Forelimb muscle (tissue), 1 donor: ENCODE measurements around the gene JAK3. TPM values are rescaled to one million over a fixed set of nuclear protein-coding genes. Genes with fewer than 3 reads are reported as not detected.
"Not testable (repeated sequence)": the region's sequence is repeated elsewhere in the genome, so short reads cannot be mapped to it uniquely, and the experiment has no call there.

Source experiments
- DNase-seq: peaks from one replicate; pipeline ENCODE4 v3.0.0-alpha.2; 2013; ENCODE audit warnings: low read depth
- polyA plus RNA-seq: library from polyadenylated mRNA; unstranded; fragments of 120-200 nt; gene quantifications from one replicate; pipeline ENCODE4 v1.2.1, GENCODE V29; 2013; ENCODE audit not compliant: insufficient read length

JAK3 gene
- polyA plus RNA-seq, 1 donor, result 1.9 TPM

DNA sequence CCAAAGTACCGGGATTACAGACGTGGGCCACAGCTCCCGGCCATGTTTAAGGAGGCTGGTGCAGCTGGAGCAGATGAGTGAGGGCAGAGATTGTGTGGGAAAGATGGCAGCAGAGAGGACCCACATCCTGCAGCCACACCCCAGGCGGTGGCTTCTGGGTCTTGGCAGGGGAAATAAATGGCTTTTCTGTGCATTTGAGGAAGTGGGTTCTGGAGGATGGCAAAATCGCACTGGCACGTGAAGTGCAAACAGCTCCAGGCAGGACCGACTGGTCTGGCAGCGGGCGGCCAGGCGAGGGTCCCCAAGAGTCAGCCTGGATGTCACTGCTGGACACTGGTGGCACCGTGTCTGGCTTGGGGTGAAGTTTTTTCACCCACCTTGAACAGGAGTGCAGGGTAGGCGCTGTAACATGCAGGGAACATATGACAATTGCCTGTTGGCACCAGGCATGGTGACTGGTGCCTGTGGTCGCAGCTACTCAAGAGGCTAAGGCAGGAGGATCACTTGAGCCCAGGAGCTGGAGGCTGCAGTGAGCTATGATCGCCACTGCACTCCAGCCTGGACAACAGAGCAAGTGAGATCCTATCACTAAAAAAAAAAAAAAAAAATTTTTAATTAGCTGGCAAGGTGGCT is 44.4 kb downstream of the JAK3 start:
- no peak for DNase-seq

- no peak for DNase-seq
Measured at GRCh38 chr19:17802137-17802858, 45.5 kb downstream of the JAK3 start.

DNA sequence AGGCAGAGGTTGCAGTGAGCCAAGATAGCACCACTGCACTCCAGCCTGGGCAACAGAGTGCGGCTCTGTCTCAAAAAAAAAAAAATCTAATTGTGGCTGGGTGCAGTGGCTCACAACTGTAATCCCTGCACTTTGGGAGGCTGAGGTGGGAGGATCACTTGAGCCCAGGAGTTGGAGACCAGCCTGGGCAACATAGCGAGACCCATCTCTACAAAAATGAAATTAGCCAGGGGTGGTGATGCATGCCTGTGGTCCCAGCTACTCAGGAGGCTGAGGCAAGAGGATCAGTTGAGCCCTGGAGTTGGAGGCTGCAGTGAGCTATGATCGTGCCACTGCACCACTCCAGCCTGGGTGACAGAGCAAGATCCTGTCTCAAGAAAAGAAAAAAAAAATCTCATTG is 49.2 kb downstream of the JAK3 start:
- not testable (repeated sequence) for DNase-seq

GRCh38 chr19:17797424-17798201 is 50.2 kb downstream of the JAK3 start:
- no peak for DNase-seq

GRCh38 chr19:17796838-17797423 is 50.9 kb downstream of the JAK3 start:
- no peak for DNase-seq

- no peak for DNase-seq
Measured at GRCh38 chr19:17796013-17796837, 51.6 kb downstream of the JAK3 start.

GRCh38 chr19:17795495-17795856 is 52.3 kb downstream of the JAK3 start:
- no peak for DNase-seq

DNA sequence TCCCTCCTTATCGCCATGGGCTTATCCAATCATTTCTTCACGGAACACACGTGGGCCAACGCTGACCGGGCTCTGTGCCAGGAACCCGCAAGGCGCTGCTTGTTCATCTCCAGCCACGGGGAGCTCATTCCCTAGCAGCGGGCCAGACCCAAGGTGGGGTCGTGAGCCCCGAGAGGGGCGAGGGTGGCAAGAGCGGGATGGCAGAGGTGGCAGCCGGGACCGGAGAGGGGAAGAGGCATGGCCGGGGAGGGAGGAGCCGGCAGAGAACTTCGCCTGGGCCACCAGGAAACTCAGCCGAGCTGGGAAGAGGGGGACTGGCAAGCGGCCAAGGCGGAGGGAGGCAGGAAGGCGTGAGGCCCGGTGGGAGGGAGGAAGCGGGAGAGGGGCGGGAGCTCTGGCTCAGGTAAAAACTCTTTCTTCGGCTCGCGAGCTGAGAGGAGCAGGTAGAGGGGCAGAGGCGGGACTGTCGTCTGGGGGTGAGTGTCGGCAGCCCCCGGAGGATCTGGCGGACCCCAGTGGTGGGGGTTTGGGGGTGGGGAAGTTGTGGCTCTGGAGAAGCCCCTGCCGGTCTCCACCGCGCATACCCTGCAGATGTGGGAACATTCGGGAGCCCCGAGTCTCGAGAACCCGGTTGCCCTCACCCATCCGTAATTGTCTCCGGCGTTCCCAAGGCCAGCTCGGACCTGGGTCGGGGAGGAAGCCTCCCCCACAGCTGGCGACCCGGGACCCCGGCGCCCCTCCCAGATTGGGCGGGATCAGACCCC is 52.9 kb downstream of the JAK3 start, which contains the start of gene B3GNT3:
Gene B3GNT3 (plus strand): TSS at position 408 of the 764 bp plus-strand sequence. CDS start 12,670 bp downstream, outside the sequence.
- DNase-seq, result no peak

DNA sequence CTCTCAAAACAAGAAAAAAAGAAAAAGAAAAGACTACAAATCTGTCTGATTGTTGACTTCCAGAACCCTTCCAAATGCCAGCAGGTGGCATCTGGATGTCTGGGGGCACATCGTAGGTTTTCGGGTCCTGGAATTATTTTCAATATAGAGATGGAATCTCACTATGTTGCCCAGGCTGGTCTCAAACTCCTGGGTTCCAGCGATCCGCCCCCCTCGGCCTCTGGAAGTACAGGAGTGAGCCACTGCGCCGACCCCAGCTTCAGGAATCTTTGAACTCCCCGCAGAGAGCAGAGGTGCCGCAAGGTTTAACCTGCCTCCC is 53.4 kb downstream of the JAK3 start:
- DNase-seq, result no peak

DNA sequence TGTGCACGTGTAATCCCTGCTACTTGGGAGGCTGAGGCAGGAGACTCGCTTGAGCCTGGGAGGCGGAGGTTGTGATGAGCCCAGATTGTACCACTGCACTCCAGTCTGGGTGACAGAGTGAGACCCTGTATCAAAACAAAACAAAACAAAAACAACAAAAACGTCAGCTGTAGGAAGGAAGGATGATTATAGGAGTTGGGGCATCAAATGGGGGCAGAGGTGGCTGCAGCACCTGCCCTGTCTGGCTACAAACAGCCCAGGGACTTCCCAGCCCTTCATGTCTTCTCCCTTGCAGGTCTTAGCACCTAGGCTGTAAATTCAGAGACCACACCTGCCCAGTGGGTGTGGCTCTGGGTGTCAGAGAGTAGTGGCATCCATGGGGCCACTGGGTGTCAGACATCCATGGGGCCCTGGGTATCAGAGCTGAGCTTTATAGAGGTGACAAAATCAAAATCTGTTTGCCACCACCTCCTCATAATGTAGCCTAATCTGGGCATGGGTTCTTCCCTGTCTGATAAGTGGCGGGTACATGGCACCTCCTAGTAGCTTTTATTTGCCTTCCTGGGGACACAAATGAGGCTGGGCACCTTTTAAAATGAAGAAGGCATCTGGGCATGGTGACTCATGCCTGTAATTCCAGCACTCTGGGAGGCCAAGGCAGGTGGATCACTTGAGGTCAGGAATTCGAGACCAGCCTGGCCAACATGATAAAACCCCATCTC is 57.6 kb downstream of the JAK3 start:
- DNase-seq, result no peak

DNA sequence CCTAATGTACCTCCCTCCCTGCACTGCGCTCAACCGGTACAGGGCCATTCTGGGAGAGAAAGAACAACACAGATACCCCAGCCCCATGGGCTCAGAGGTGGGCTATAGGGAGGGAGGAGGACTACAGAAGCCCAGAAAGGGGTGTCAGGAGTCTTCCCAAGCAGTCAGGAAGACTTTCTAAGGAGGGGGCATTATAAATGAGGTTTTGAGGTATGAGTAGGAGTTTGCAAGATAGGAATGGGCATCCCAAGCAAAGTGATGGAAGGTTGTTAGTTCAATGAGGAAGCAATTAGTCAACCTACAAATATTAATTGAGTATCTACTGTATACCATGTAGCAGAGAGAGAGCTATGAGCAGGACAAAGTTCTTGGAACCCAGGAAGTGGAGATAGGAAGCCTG is 59.1 kb downstream of the JAK3 start:
- DNase-seq, result no peak

GRCh38 chr19:17787274-17787913 is 60.4 kb downstream of the JAK3 start:
- DNase-seq, result no peak

GRCh38 chr19:17784201-17785008 is 63.4 kb downstream of the JAK3 start:
- no peak for DNase-seq

GRCh38 chr19:17783721-17784120 is 64.1 kb downstream of the JAK3 start:
- not testable (repeated sequence) for DNase-seq

- no peak for DNase-seq
Measured at GRCh38 chr19:17780781-17781180, 67.0 kb downstream of the JAK3 start.

DNA sequence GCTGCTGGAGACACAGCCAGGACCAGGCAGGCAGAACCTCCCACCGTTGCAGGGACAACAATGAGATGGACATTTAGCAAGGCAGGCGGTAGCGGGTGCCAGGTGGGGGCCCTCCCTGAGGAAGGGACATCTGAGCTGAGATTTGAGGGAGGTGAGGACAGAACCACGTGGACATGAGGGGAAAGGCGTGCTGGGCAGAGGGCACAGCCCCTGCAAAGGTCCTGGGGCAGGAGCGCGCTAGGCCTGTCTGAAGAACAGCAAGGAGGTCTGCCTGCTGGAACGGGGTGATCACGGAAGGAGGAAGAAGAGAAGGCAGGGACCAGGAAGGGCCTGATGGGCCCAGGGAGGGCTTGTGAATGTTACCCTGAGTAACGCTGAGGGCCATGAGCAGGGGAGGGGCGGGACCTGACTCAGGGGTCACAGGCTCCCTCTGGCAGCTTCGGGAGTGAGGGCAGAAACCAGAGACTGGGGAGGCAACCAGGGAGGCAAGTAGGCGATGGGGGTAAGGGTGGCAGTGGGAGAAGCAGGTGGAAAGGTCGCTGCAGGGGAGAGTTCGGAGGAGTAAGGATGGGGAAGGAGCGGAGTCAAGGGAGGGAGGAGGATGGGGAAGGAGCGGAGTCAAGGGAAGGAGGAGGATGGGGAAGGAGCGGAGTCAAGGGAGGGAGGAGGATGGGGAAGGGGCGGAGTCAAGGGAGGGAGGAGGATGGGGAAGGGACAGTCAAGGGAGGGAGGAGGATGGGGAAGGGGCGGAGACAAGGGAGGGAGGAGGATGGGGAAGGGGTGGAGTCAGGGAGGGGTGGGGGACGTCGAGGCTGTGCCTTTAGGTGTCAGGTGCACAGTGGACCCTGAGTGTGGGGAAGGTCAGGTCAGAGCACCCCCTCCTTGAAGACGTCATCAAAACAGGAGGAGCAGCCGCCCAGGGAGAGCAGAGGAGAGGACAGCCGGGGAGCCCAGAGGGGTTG is 68.5 kb downstream of the JAK3 start:
- no peak for DNase-seq

GRCh38 chr19:17778251-17778967 is 69.4 kb downstream of the JAK3 start:
- no peak for DNase-seq
